ENCODE results near the gene SFMBT1. TPM values are rescaled to one million over a fixed set of nuclear protein-coding genes. Genes with fewer than 3 reads are reported as not detected.

SFMBT1 gene
- polyA plus RNA-seq, 2 of the 4 experiments (the other 2 are of a cell fraction), result 7.0 to 9.9 TPM

DNA sequence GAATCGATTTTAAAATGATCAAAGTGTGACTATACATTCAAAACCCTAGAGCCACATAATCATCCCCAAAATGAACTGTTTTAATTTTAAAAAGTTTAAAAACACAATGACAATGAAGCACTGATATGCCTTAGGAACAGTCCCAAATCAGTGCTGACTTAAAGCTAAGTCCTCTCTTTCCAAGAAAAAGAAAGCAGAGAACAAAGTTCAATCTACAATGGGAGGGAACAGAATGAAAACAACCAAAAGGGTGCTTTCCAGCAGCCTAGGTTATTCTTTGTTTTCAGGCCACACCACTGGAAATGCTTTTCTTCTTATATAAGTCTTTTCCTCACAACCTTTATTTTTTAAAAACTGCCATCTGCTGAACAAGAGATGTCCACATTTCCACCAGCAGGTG, 141.3 kb downstream of the SFMBT1 start (continued):
- TF ChIP-seq, protein P1, sequence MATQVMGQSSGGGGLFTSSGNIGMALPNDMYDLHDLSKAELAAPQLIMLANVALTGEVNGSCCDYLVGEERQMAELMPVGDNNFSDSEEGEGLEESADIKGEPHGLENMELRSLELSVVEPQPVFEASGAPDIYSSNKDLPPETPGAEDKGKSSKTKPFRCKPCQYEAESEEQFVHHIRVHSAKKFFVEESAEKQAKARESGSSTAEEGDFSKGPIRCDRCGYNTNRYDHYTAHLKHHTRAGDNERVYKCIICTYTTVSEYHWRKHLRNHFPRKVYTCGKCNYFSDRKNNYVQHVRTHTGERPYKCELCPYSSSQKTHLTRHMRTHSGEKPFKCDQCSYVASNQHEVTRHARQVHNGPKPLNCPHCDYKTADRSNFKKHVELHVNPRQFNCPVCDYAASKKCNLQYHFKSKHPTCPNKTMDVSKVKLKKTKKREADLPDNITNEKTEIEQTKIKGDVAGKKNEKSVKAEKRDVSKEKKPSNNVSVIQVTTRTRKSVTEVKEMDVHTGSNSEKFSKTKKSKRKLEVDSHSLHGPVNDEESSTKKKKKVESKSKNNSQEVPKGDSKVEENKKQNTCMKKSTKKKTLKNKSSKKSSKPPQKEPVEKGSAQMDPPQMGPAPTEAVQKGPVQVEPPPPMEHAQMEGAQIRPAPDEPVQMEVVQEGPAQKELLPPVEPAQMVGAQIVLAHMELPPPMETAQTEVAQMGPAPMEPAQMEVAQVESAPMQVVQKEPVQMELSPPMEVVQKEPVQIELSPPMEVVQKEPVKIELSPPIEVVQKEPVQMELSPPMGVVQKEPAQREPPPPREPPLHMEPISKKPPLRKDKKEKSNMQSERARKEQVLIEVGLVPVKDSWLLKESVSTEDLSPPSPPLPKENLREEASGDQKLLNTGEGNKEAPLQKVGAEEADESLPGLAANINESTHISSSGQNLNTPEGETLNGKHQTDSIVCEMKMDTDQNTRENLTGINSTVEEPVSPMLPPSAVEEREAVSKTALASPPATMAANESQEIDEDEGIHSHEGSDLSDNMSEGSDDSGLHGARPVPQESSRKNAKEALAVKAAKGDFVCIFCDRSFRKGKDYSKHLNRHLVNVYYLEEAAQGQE (IDR thresholded peaks at IDR 0.05), result no peak
- TF ChIP-seq CBX8 (IDR thresholded peaks at IDR 0.05) (no peak), SMC3 (IDR thresholded peaks at IDR 0.05) (no peak)

DNA sequence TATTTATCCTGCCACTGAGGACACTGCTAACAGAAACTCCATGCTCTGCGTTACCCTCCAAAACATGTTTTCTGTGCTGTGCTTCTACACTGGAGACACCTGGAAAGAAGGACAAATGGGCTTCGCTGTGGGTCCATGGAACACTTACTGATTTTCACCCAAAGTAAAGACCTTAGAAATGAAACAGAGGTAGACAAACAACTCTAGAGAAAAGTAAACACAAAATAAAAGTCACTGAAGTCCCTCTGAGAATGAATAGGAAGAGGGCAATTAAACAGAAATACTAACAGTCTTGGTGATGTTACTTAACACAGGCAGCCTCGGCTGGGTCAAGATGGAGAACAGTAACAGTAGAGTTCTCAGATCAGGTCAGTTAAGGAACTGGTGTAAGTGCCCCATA, 141.9 kb downstream of the SFMBT1 start:
- Histone ChIP-seq H3K4me3 (no peak overlapping the region), H3K4me2 (no peak overlapping the region), H3K4me1 (no peaks in the 10 kb centered on the region), H3K9me3 (no peaks in the 10 kb centered on the region), H3K27ac (no peak overlapping the region)
- 87% methylated on average over 3 of the region's 3 CpGs for whole genome bisulfite sequencing (ENCODE audit: missing lambda C conversion rate)
- POLR2A ChIA-PET, result no interaction called here
- FAIRE-seq, result no peak
- no peak for DNase-seq (ENCODE audit: low read depth in 1 of 2, low spot score in 1 of 2)
- ATAC-seq, result no peak
- TF ChIP-seq HDAC2 (IDR thresholded peaks at IDR 0.05), result no peak
- no peak for TF ChIP-seq POLR2A (IDR thresholded peaks at IDR 0.05; ENCODE audit: low read length)
- TF ChIP-seq RARB (CRISPR knock-in tag; IDR thresholded peaks at IDR 0.05), result no peak
- TF ChIP-seq, protein P2, sequence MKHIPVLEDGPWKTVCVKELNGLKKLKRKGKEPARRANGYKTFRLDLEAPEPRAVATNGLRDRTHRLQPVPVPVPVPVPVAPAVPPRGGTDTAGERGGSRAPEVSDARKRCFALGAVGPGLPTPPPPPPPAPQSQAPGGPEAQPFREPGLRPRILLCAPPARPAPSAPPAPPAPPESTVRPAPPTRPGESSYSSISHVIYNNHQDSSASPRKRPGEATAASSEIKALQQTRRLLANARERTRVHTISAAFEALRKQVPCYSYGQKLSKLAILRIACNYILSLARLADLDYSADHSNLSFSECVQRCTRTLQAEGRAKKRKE (CRISPR knock-in tag; IDR thresholded peaks at IDR 0.05; ENCODE audit: low read depth), result no peak
- no peak for TF ChIP-seq JUN (IDR thresholded peaks at IDR 0.05)
- no peak for TF ChIP-seq FOSB (CRISPR knock-in tag; IDR thresholded peaks at IDR 0.05)
- TF ChIP-seq NR3C1 (IDR thresholded peaks at IDR 0.05), result no peak
- no peak for TF ChIP-seq HEYL (CRISPR knock-in tag; IDR thresholded peaks at IDR 0.05)
- TF ChIP-seq KDM5A (IDR thresholded peaks at IDR 0.05), result no peak
- no peak for TF ChIP-seq GATA3 (IDR thresholded peaks at IDR 0.05; ENCODE audit: borderline replicate concordance)
- no peak for TF ChIP-seq ZSCAN20 (CRISPR knock-in tag; IDR thresholded peaks at IDR 0.05)
- CTCF ChIA-PET, result interaction anchor here (1.5 kb wide), 1 partner anchor 31 kb away, joined by 4 read pairs; no protein-coding TSS in a partner anchor

DNA sequence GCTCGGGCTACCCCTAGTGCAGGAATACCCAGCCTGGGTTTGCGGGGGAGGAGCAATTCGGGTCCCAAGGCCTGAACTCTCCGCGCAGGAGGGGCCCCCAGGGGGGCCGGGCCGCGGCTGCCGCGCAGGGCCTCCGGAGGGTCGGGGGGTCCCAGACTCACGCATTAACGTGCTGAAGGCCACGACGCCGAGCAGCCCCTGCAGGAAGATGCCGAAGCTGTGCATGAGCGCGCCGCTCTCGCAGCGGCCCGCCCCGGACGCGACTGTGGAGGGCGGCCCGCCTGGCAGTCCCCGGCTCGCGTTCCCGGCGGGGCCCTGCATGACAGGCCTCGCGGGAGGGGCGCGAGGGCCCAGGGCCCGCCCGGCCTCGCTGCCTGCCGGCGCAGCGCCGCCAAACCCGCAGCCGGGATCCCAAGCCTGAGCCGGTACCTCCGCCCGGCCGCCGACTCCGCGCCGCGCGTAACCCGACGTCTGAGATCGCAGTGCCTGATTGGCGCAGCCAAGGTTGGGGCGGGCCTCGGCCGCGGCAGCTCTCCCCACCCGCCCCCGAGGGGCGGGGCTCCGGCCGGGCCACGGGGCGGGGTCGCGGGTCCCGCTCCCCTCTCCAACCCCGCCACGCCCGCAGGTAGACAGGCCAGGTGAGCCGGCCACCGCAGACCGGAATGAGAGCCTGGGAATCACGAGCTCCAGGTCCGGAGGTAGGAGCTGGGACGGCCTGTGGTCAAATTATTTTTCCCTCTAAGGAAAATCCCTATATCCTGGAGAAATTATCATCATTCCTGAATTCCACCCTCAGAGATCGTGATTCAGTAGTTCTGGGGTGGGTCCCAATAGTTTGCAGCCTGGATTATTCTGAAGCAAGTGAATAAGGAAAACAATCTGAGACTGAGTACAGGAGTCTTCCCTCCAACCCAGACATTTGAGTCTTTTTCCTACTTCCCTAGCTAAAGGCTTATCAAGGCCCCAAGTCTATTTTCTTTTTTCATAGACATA, 148.4 kb downstream of the SFMBT1 start, which contains the start of gene STIMATE:
TSS of gene STIMATE (minus strand) at position 419 of the 993 bp plus-strand sequence. CDS start at position 321, 98 bp downstream.
- DNase-seq (ENCODE audit: low read depth in 1 of 2, low spot score in 1 of 2), result peak; percentile 60 to 80
- 3% methylated on average over 9 of the region's 85 CpGs for WGBS (ENCODE audit: missing lambda C conversion rate)
- peak within 1 kb of the TSS; percentile 84 for H3K4me2 ChIP-seq
- POLR2A ChIA-PET, result no interaction called here
- FAIRE-seq, result no peak
- TF ChIP-seq POLR2A (IDR thresholded peaks at IDR 0.05; ENCODE audit: low read length), result peak; percentile 72
- TF ChIP-seq GATA3 (IDR thresholded peaks at IDR 0.05; ENCODE audit: borderline replicate concordance), result no peak
- TF ChIP-seq MYC (IDR thresholded peaks at IDR 0.05; ENCODE audit: borderline replicate concordance, low read length), result no peak
- 0 out of 5 replicates have a peak, but pooled peaks have one; percentile 16 to 37 for TF ChIP-seq JUN (IDR thresholded peaks at IDR 0.05)
- CTCF ChIA-PET, result interaction anchor here (0.9 to 1.3 kb wide), 2 partner anchors 11 to 14 kb away, joined by 3 read pairs; no protein-coding TSS in a partner anchor
- peaks cover 4% of the 10 kb centered on the region; the same call in 1 of the 3 replicates for H3K4me1 ChIP-seq
- H3K9me3 ChIP-seq, result no peaks in the 10 kb centered on the region
- peak within 1 kb of the TSS; percentile 73 to 94 for H3K27ac ChIP-seq
- ATAC-seq, result peak; percentile 98 to 99
- peak within 1 kb of the TSS; percentile 86 for H3K4me3 ChIP-seq

DNA sequence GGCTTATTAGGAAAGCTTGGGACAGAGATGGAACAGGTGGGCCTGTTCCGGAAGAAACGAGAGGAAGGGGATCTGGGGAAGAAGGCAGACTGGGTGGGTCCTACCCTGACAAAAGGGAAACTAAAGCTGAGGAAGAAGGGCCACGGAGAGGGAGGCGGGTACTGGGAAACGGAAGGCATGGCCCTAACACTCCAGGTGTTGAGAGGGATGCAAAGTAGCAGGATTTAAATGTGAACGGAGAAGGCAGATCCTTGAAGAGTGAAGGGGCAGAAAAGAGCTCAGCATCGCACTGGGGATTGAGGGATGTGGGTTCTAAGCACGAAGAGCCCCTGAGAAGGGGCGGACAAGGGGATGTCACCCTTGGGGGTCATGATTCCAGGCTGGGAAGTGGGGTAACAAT, 149.3 kb downstream of the SFMBT1 start:
- FAIRE-seq, result no peak
- Histone ChIP-seq H3K9me3 (no peaks in the 10 kb centered on the region), H3K4me1 (peaks cover 4% of the 10 kb centered on the region; the same call in 1 of the 3 replicates), H3K27ac (peak overlapping the region; percentile 73 to 94; a peak in 5 of 6 replicates), H3K4me2 (peak overlapping the region; percentile 84), H3K4me3 (peak overlapping the region; percentile 86)
- DNase-seq (ENCODE audit: low read depth in 1 of 2, low spot score in 1 of 2), result no peak
- TF ChIP-seq MAZ (IDR thresholded peaks at IDR 0.05; ENCODE audit: borderline replicate concordance, low read depth, low read length), result no peak
- TF ChIP-seq GATA3 (IDR thresholded peaks at IDR 0.05; ENCODE audit: borderline replicate concordance), result no peak
- TF ChIP-seq, protein P3, sequence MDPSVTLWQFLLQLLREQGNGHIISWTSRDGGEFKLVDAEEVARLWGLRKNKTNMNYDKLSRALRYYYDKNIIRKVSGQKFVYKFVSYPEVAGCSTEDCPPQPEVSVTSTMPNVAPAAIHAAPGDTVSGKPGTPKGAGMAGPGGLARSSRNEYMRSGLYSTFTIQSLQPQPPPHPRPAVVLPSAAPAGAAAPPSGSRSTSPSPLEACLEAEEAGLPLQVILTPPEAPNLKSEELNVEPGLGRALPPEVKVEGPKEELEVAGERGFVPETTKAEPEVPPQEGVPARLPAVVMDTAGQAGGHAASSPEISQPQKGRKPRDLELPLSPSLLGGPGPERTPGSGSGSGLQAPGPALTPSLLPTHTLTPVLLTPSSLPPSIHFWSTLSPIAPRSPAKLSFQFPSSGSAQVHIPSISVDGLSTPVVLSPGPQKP (IDR thresholded peaks at IDR 0.05; ENCODE audit: low read depth, low read length), result no peak
- ChIA-PET CTCF (interaction anchor here (0.9 to 1.3 kb wide), 2 partner anchors 11 to 13 kb away, joined by 3 read pairs; no protein-coding TSS in a partner anchor), POLR2A (no interaction called here)
- peak in 1 of 2 experiments; percentile 8; a peak in 2 of 6 replicates for ATAC-seq
- WGBS (ENCODE audit: missing lambda C conversion rate), result 17% methylated on average over 9 of the region's 9 CpGs
